HepG2 (cell line): Measurements from ENCODE around the gene GPC3. TPM values are rescaled to one million over a fixed set of nuclear protein-coding genes. Genes with fewer than 3 reads are reported as not detected.
A peak's percentile ranks its signal among the peaks of the same experiment; 100 is the strongest.

Experiments
- ATAC-seq: fragments of 200-7000 bp; cut with Tn5 transposase; 3 replicates; pipeline ENCODE4 v1.9.1; 2020; ENCODE audit warnings: mild to moderate bottlenecking, moderate library complexity
- BruUV-seq: library from RNA; stranded (reverse); fragments of 400-500 nt; replicated peaks from 2 replicates; lab custom pipeline; 2021; lab: Mats Ljungman, UMichigan
- CTCF ChIA-PET: fragments of 300-600 bp; formaldehyde crosslinking; extraction: SDS; loops from one replicate; lab custom pipeline; 2021; ENCODE audit warnings: low total read pairs, inconsistent platforms, low intra/inter-chr PET ratio; lab: Yijun Ruan, JAX
- POLR2A ChIA-PET: fragments of 350-600 bp; sonication (Branson Sonifier 250); formaldehyde crosslinking; loops from one replicate; lab custom pipeline; 2020; ENCODE audit warnings: antibody characterized with exemption, inconsistent platforms; lab: Yijun Ruan, JAX
- DNase-seq: peaks from one replicate; pipeline ENCODE4 v3.0.0-alpha.2; 2015; ENCODE audit warnings: low spot score
- FAIRE-seq: peaks from 3 replicates; lab custom pipeline; 2011; peaks lifted over from hg19 to GRCh38; lab: Jason Lieb, UNC
- H2AFZ ChIP-seq: one replicate; pipeline ENCODE4 v1.6.1; 2011; ENCODE audit warnings: low read length, inconsistent platforms
- H3K27ac ChIP-seq: fragments of 300-600 bp; 3 replicates; pipeline ENCODE4 v1.8.0; 2011; ENCODE audit warnings: mixed run types, mild to moderate bottlenecking, mixed read lengths, low read length, inconsistent platforms; ENCODE audit not compliant: insufficient read depth; ENCODE audit errors: extremely low read length
- H3K27me3 ChIP-seq, 2 experiments: fragments of 200-600 bp in 1 of 2; 2 replicates in 1 of 2; 3 replicates in 1 of 2; pipeline versions ENCODE4 v1.6.0 to v1.8.0; 2011; ENCODE audit warnings: low read length in 2 of 2, mild to moderate bottlenecking in 2 of 2, moderate library complexity in 2 of 2, inconsistent platforms in 1 of 2; ENCODE audit not compliant: insufficient read depth in 2 of 2, control insufficient read depth in 1 of 2
- H3K36me3 ChIP-seq, 2 experiments: fragments of 200-600 bp in 1 of 2; replicated peaks in 1 of 2; 2 replicates in 1 of 2; 3 replicates in 1 of 2; pipeline versions ENCODE4 v1.5.1 to v1.8.0; 2011; ENCODE audit warnings: low read length in 2 of 2, inconsistent platforms in 1 of 2; ENCODE audit not compliant: insufficient read depth in 2 of 2, control insufficient read depth in 1 of 2
- H3K4me1 ChIP-seq: 2 replicates; pipeline ENCODE4 v1.5.1; 2012; ENCODE audit warnings: low read length, inconsistent platforms; ENCODE audit not compliant: insufficient read depth
- H3K4me2 ChIP-seq: 2 replicates; pipeline ENCODE4 v1.6.0; 2011; ENCODE audit warnings: low read depth, low read length, inconsistent platforms
- H3K4me3 ChIP-seq, 3 experiments: fragments of 200-600 bp in 1 of 3; sonication (generic), shearing (Covaris generic) in 1 of 3; replicated peaks in 1 of 3; 2 replicates each; pipeline ENCODE4 v1.5.1; 2011 to 2016; ENCODE audit warnings: low read length in 3 of 3, inconsistent platforms in 2 of 3, low read depth in 2 of 3, mild to moderate bottlenecking in 2 of 3, control low read depth in 1 of 3, mixed read lengths in 1 of 3; ENCODE audit not compliant: insufficient read depth in 1 of 3
- H3K79me2 ChIP-seq: one replicate; pipeline ENCODE4 v1.6.1; 2011; ENCODE audit warnings: low read length, inconsistent platforms; ENCODE audit not compliant: insufficient read depth
- H3K9ac ChIP-seq: 2 replicates; pipeline ENCODE4 v1.6.0; 2011; ENCODE audit warnings: mild to moderate bottlenecking, low read depth, low read length, inconsistent platforms; ENCODE audit not compliant: insufficient read depth
- H3K9me3 ChIP-seq: 2 replicates; pipeline ENCODE4 v1.5.1; 2012; ENCODE audit warnings: mild to moderate bottlenecking, low read length
- H4K20me1 ChIP-seq: 2 replicates; pipeline ENCODE4 v1.6.0; 2011; ENCODE audit warnings: inconsistent platforms, mild to moderate bottlenecking, low read length, moderate library complexity; ENCODE audit not compliant: insufficient read depth
- ARID3A ChIP-seq: IDR thresholded peaks from 2 replicates; pipeline ENCODE4 v1.6.1; 2012; ENCODE audit warnings: low read depth, low read length, improper control_type of control experiment
- JUN ChIP-seq: sonication (generic); formaldehyde crosslinking; IDR thresholded peaks from 2 replicates; pipeline ENCODE4 v1.4.0; 2020; ENCODE audit warnings: mild to moderate bottlenecking, missing genetic modification reagents
- RBM22 ChIP-seq: fragments of 200-400 bp; formaldehyde crosslinking; optimal IDR thresholded peaks from 2 replicates; pipeline ENCODE3; 2017; ENCODE audit warnings: mild to moderate bottlenecking, low read length, moderate library complexity
- RFXAP ChIP-seq: sonication (generic); formaldehyde crosslinking; IDR thresholded peaks from 2 replicates; pipeline ENCODE4 v1.4.0; 2020; ENCODE audit warnings: missing genetic modification reagents, borderline replicate concordance
- ZBTB20 ChIP-seq: sonication (generic); formaldehyde crosslinking; IDR thresholded peaks from 2 replicates; pipeline ENCODE4 v1.8.1; 2023; ENCODE audit warnings: missing genetic modification reagents, low read depth, mild to moderate bottlenecking, borderline replicate concordance
- ZNF205 ChIP-seq: IDR thresholded peaks from 2 replicates; pipeline ENCODE4 v1.6.1; 2018; ENCODE audit warnings: missing biosample characterization, missing genetic modification reagents
- ZNF768 ChIP-seq: sonication (generic); formaldehyde crosslinking; IDR thresholded peaks from 2 replicates; pipeline ENCODE4 v1.4.0; 2020; ENCODE audit warnings: missing genetic modification reagents
- WGBS: methylation state at CpG from one replicate; pipeline ENCODE4 v1.1.6; 2017; ENCODE audit warnings: low lambda C conversion rate; 5-methylcytosine and 5-hydroxymethylcytosine counted together
- in situ Hi-C: cut with HindIII; loops from 2 replicates; pipeline ENCODE4 v1.10.0; 2017; ENCODE audit warnings: low pct_unique_long_range_greater_than_20kb; ENCODE audit not compliant: extremely low pct_ligation_motif_present
- intact Hi-C: fragments of 100-400 bp; cut with micrococcal nuclease; formaldehyde crosslinking; loops from one replicate; pipeline ENCODE4 v1.10.0; 2022; ENCODE audit not compliant: unreplicated experiment
- polyA plus RNA-seq, 8 experiments: library from polyadenylated mRNA; depleted of rRNA in 3 of 8; stranded (reverse) in 7 of 8; unstranded in 1 of 8; fragments of >200 nt; fragmentation: Illumina TruSeq in 4 of 8; extraction: Trizol in 4 of 8; gene quantifications; 2 replicates each; pipeline versions ENCODE4 v1.2.1 to v1.2.3, GENCODE V29; 2011 to 2016; ENCODE audit warnings: low read depth in 4 of 8, missing spikeins in 1 of 8, mixed read lengths in 1 of 8; ENCODE audit not compliant: insufficient read depth in 1 of 8
- total RNA-seq, 5 experiments: library from RNA; depleted of rRNA; stranded (reverse); fragments of >200 nt; fragmentation: Illumina TruSeq; extraction: Trizol; gene quantifications; 2 replicates each; pipeline ENCODE4 v1.2.3, GENCODE V29; 2016; ENCODE audit warnings: low read depth in 1 of 5

GPC3 gene
- total and polyA plus RNA-seq, 2 of the 13 experiments (the other 11 are each of a cell fraction or from before 2014, with no cell fraction given) = 1,799 to 3,263 TPM

- FAIRE-seq (no peak), DNase-seq (no peak), ATAC-seq (peak; percentile 24)
- H4K20me1 ChIP-seq = peaks cover 44% of the 10 kb centered on the region
- ChIA-PET POLR2A (no interaction called here), CTCF (no interaction called here)
- in situ Hi-C loops (no loop called here), intact Hi-C loops (no loop called here)
- TF ChIP-seq RBM22 (peak; percentile 60), JUN (CRISPR knock-in tag) (no peak), ZNF768 (peak; percentile 66; the same call in 1 of the 2 replicates)
- no peak overlapping the region for H2AFZ ChIP-seq
- 92% methylated on average over 2 of the region's 3 CpGs for WGBS
- H3K27me3 ChIP-seq = no peaks in the 10 kb centered on the region
- peaks cover 9 to 19% of the 10 kb centered on the region in 2 experiments for H3K36me3 ChIP-seq
- no peaks in the 10 kb centered on the region for H3K9me3 ChIP-seq
- H3K9ac ChIP-seq = no peak overlapping the region
- no peak overlapping the region for H3K27ac ChIP-seq
- 0 out of 2 replicates have a peak, but pooled peaks cover 12% of the 10 kb centered on the region for H3K4me1 ChIP-seq
- no TSS peak for BruUV-seq
- no peaks in the 10 kb centered on the region for H3K79me2 ChIP-seq
- no peak overlapping the region for H3K4me3 ChIP-seq
- no peak overlapping the region for H3K4me2 ChIP-seq
Measured at GRCh38 chrX:133668225-133668931, 317.0 kb downstream of the GPC3 start.

- no peak overlapping the region for H3K27ac ChIP-seq
- H3K4me3 ChIP-seq = no peak overlapping the region
- FAIRE-seq (no peak), ATAC-seq (no peak), DNase-seq (no peak)
- ChIA-PET POLR2A (no interaction called here), CTCF (no interaction called here)
- peaks cover 22% of the 10 kb centered on the region; the same call in 1 of the 2 replicates for H3K4me1 ChIP-seq
- H3K9ac ChIP-seq = no peak overlapping the region
- no peaks in the 10 kb centered on the region for H3K9me3 ChIP-seq
- no peaks in the 10 kb centered on the region for H3K27me3 ChIP-seq
- no peak overlapping the region for H2AFZ ChIP-seq
- in situ Hi-C loops = no loop called here
- peaks cover 41% of the 10 kb centered on the region for H4K20me1 ChIP-seq
- peaks cover 9 to 24% of the 10 kb centered on the region in 2 experiments for H3K36me3 ChIP-seq
- H3K79me2 ChIP-seq = no peaks in the 10 kb centered on the region
- intact Hi-C loops = no loop called here
- peak; percentile 91 for TF ChIP-seq RBM22
- TF ChIP-seq RFXAP (CRISPR knock-in tag) = no peak
- no peak for TF ChIP-seq ARID3A
- TF ChIP-seq ZBTB20 = no peak
- no peak for TF ChIP-seq ZNF205
- TF ChIP-seq, all 625 proteins: peak for 1
- no TSS peak for BruUV-seq
- H3K4me2 ChIP-seq = no peak overlapping the region
Measured at GRCh38 chrX:133666256-133666655, 319.1 kb downstream of the GPC3 start.
